T-cell (primary cell): ENCODE data around the gene KAZN. TPM values are rescaled to one million over a fixed set of nuclear protein-coding genes. Genes with fewer than 3 reads are reported as not detected.

ENCODE experiments used
- ATAC-seq, 4 experiments: fragments of 200-7000 bp in 3 of 4; fragments of 150-1000 bp in 1 of 4; cut with Tn5 transposase; replicated peaks in 1 of 4; 1 replicate in 3 of 4; 2 replicates in 1 of 4; pipeline ENCODE4 v1.10.0; 2021; ENCODE audit warnings: moderate library complexity in 3 of 4, mild to moderate bottlenecking in 2 of 4, moderate number of reproducible peaks in 1 of 4
- CTCF ChIA-PET, 2 donors: fragments of 300-600 bp; sonication (Branson Sonifier 250); formaldehyde crosslinking; loops; one replicate each; lab custom pipeline; 2022; ENCODE audit warnings: antibody characterized with exemption in 2 of 2; lab: Charles Lee
- POLR2A ChIA-PET, 2 donors: fragments of 300-600 bp; sonication (Branson Sonifier 250); formaldehyde crosslinking; loops; one replicate each; lab custom pipeline; 2022; ENCODE audit warnings: antibody characterized with exemption in 2 of 2; lab: Charles Lee
- DNase-seq, 35 experiments: peaks; one replicate each; pipeline versions ENCODE4 v3.0.0 to v3.0.0-alpha.2; 2013 to 2023
- H3K27ac ChIP-seq: one replicate; pipeline ENCODE4 v1.5.1; 2013; ENCODE audit warnings: low read length
- H3K27me3 ChIP-seq, 2 experiments: replicated peaks in 1 of 2; 1 replicate in 1 of 2; 2 replicates in 1 of 2; pipeline versions ENCODE4 v1.6.1 to v1.7.0; 2013; ENCODE audit warnings: low read length in 1 of 2, mixed read lengths in 1 of 2; ENCODE audit not compliant: control insufficient read depth in 2 of 2, insufficient read depth in 2 of 2; ENCODE audit errors: extremely low read depth in 1 of 2
- H3K36me3 ChIP-seq, 2 donors: 1 replicate in 1 of 2; 2 replicates in 1 of 2; pipeline versions ENCODE4 v1.6.1 to v1.7.0; 2013; ENCODE audit warnings: low read length in 1 of 2; ENCODE audit not compliant: control insufficient read depth in 2 of 2, insufficient read depth in 1 of 2; ENCODE audit errors: extremely low read depth in 1 of 2
- H3K4me1 ChIP-seq, 2 experiments: 1 replicate in 1 of 2; 2 replicates in 1 of 2; pipeline versions ENCODE4 v1.6.1 to v1.7.0; 2013; ENCODE audit warnings: low read length in 2 of 2, mixed read lengths in 1 of 2; ENCODE audit not compliant: insufficient read depth in 2 of 2, control insufficient read depth in 1 of 2; ENCODE audit errors: extremely low read depth in 1 of 2
- H3K4me3 ChIP-seq, 2 donors: 1 replicate in 1 of 2; 2 replicates in 1 of 2; pipeline versions ENCODE4 v1.5.1 to v1.7.0; 2013; ENCODE audit warnings: mild to moderate bottlenecking in 2 of 2, low read length in 1 of 2, moderate library complexity in 1 of 2; ENCODE audit not compliant: control insufficient read depth in 1 of 2; ENCODE audit errors: extremely low read depth in 1 of 2
- H3K9me3 ChIP-seq: 2 replicates; pipeline ENCODE4 v1.7.0; 2013
- H3K27ac Mint-ChIP-seq, 2 donors: one replicate each; pipeline ENCODE4 v1.8.0; 2020 to 2021; ENCODE audit warnings: mild to moderate bottlenecking in 2 of 2, mixed read lengths in 2 of 2
- H3K27me3 Mint-ChIP-seq, 2 donors: one replicate each; pipeline ENCODE4 v1.8.0; 2021 to 2022; ENCODE audit warnings: mixed read lengths in 2 of 2
- H3K36me3 Mint-ChIP-seq: one replicate; pipeline ENCODE4 v1.8.0; 2021; ENCODE audit warnings: mixed read lengths
- H3K4me1 Mint-ChIP-seq, 3 donors: one replicate each; pipeline ENCODE4 v1.8.0; 2020 to 2022; ENCODE audit warnings: mixed read lengths in 3 of 3, mild to moderate bottlenecking in 1 of 3
- H3K4me3 Mint-ChIP-seq, 3 donors: one replicate each; pipeline ENCODE4 v1.8.0; 2020 to 2022; ENCODE audit warnings: mild to moderate bottlenecking in 3 of 3, mixed read lengths in 3 of 3, moderate library complexity in 3 of 3
- H3K9me3 Mint-ChIP-seq, 3 donors: one replicate each; pipeline ENCODE4 v1.8.0; 2020 to 2022; ENCODE audit warnings: mixed read lengths in 3 of 3
- WGBS: methylation state at CpG from one replicate; pipeline ENCODE4 v1.1.5; 2013; ENCODE audit warnings: missing lambda C conversion rate; ENCODE audit not compliant: insufficient coverage; 5-methylcytosine and 5-hydroxymethylcytosine counted together
- total RNA-seq, 35 experiments: library from RNA in 6 of 35; stranded (reverse) in 6 of 35; fragments of 120-200 nt in 1 of 35; gene quantifications; one replicate each; pipeline versions ENCODE4 v1.2.1 to v1.2.4 and lab custom pipeline; 2013 to 2026

Gene KAZN
- total RNA-seq, 5 donors from 2014 or later (not counting 1 experiment from before 2014, with no cell fraction given) = 0.18 to 0.58 (median 0.30) TPM

- H3K36me3 Mint-ChIP-seq = no peaks in the 10 kb centered on the region
- Histone ChIP-seq H3K27me3 (peaks cover 0 to 9% of the 10 kb centered on the region in 2 experiments), H3K4me3 (no peak overlapping the region), H3K27ac (no peak overlapping the region), H3K36me3 (no peaks in the 10 kb centered on the region), H3K4me1 (no peaks in the 10 kb centered on the region), H3K9me3 (no peaks in the 10 kb centered on the region)
- no peak overlapping the region for H3K4me3 Mint-ChIP-seq
- H3K9me3 Mint-ChIP-seq = no peaks in the 10 kb centered on the region
- peaks cover 0 to 3% of the 10 kb centered on the region in 2 donors for H3K27me3 Mint-ChIP-seq
- ChIA-PET CTCF (no interaction called here), POLR2A (no interaction called here)
- DNase-seq (no peak), ATAC-seq (no peak)
- no peaks in the 10 kb centered on the region for H3K4me1 Mint-ChIP-seq
- 86% methylated on average over 4 of the region's 6 CpGs for WGBS
- H3K27ac Mint-ChIP-seq = no peak overlapping the region
Observed at GRCh38 chr1:15071936-15072335, 473.5 kb downstream of the KAZN start.

GRCh38 chr1:15073799-15074308, 475.4 kb downstream of the KAZN start:
- peaks cover 0 to 5% of the 10 kb centered on the region in 2 donors for H3K27me3 Mint-ChIP-seq
- no peaks in the 10 kb centered on the region for H3K9me3 ChIP-seq
- no peak for ATAC-seq
- no peak overlapping the region for H3K4me3 Mint-ChIP-seq
- no peaks in the 10 kb centered on the region for H3K36me3 Mint-ChIP-seq
- H3K9me3 Mint-ChIP-seq = no peaks in the 10 kb centered on the region
- ChIA-PET POLR2A (no interaction called here), CTCF (no interaction called here)
- WGBS = 73% methylated on average over 6 of the region's 9 CpGs
- DNase-seq = no peak
- H3K27me3 ChIP-seq = peaks cover 0 to 10% of the 10 kb centered on the region in 2 experiments
- H3K4me1 Mint-ChIP-seq = no peaks in the 10 kb centered on the region
- H3K4me3 ChIP-seq = no peak overlapping the region
- H3K27ac ChIP-seq = no peak overlapping the region
- no peaks in the 10 kb centered on the region for H3K4me1 ChIP-seq
- no peaks in the 10 kb centered on the region for H3K36me3 ChIP-seq
- no peak overlapping the region for H3K27ac Mint-ChIP-seq

GRCh38 chr1:15075175-15075574, 476.7 kb downstream of the KAZN start:
- Mint-ChIP-seq H3K36me3 (no peaks in the 10 kb centered on the region), H3K4me3 (no peak overlapping the region), H3K27me3 (peaks cover 0 to 5% of the 10 kb centered on the region in 2 donors), H3K9me3 (no peaks in the 10 kb centered on the region), H3K4me1 (no peaks in the 10 kb centered on the region), H3K27ac (no peak overlapping the region)
- peaks cover 0 to 10% of the 10 kb centered on the region in 2 experiments for H3K27me3 ChIP-seq
- no peaks in the 10 kb centered on the region for H3K36me3 ChIP-seq
- no peak overlapping the region for H3K27ac ChIP-seq
- POLR2A ChIA-PET = no interaction called here
- H3K9me3 ChIP-seq = no peaks in the 10 kb centered on the region
- DNase-seq (no peak), ATAC-seq (no peak)
- WGBS = 95% methylated on average over 4 of the region's 6 CpGs
- H3K4me1 ChIP-seq = no peaks in the 10 kb centered on the region
- CTCF ChIA-PET = no interaction called here
- no peak overlapping the region for H3K4me3 ChIP-seq

GRCh38 chr1:15075817-15076216, 477.3 kb downstream of the KAZN start:
- no peak for ATAC-seq
- CTCF ChIA-PET = no interaction called here

GRCh38 chr1:15076807-15077206, 478.3 kb downstream of the KAZN start:
- H3K27me3 ChIP-seq = peaks cover 0 to 13% of the 10 kb centered on the region in 2 experiments
- no peak overlapping the region for H3K4me3 ChIP-seq
- ATAC-seq (no peak), DNase-seq (no peak)
- ChIA-PET CTCF (no interaction called here), POLR2A (no interaction called here)
- H3K9me3 ChIP-seq = no peaks in the 10 kb centered on the region
- 91% methylated on average over 7 of the region's 9 CpGs for WGBS
- no peaks in the 10 kb centered on the region for H3K36me3 Mint-ChIP-seq
- H3K4me1 ChIP-seq = no peaks in the 10 kb centered on the region
- no peaks in the 10 kb centered on the region for H3K9me3 Mint-ChIP-seq
- no peak overlapping the region for H3K4me3 Mint-ChIP-seq
- H3K27ac Mint-ChIP-seq = no peak overlapping the region
- no peaks in the 10 kb centered on the region for H3K4me1 Mint-ChIP-seq
- no peaks in the 10 kb centered on the region for H3K36me3 ChIP-seq
- H3K27ac ChIP-seq = no peak overlapping the region
- peaks cover 0 to 5% of the 10 kb centered on the region in 2 donors for H3K27me3 Mint-ChIP-seq

More at GRCh38 chr1:15075817-15076216, 477.3 kb downstream of the KAZN start:
- DNase-seq = no peak
- H3K27me3 ChIP-seq = peaks cover 0 to 10% of the 10 kb centered on the region in 2 experiments
- H3K4me1 ChIP-seq = no peaks in the 10 kb centered on the region
- 19% methylated on average over 2 of the region's 2 CpGs for WGBS
- POLR2A ChIA-PET = no interaction called here
- no peaks in the 10 kb centered on the region for H3K9me3 Mint-ChIP-seq
- H3K27ac ChIP-seq = no peak overlapping the region
- H3K36me3 Mint-ChIP-seq = no peaks in the 10 kb centered on the region
- H3K9me3 ChIP-seq = no peaks in the 10 kb centered on the region
- no peaks in the 10 kb centered on the region for H3K4me1 Mint-ChIP-seq
- H3K36me3 ChIP-seq = no peaks in the 10 kb centered on the region
- H3K4me3 ChIP-seq = no peak overlapping the region
- peaks cover 0 to 5% of the 10 kb centered on the region in 2 donors for H3K27me3 Mint-ChIP-seq
- no peak overlapping the region for H3K4me3 Mint-ChIP-seq
- no peak overlapping the region for H3K27ac Mint-ChIP-seq

GRCh38 chr1:15077384-15077783, 478.9 kb downstream of the KAZN start:
- WGBS = 82% methylated on average over 8 of the region's 10 CpGs
- H3K27ac ChIP-seq = no peak overlapping the region
- CTCF ChIA-PET = no interaction called here
- POLR2A ChIA-PET = no interaction called here
- no peaks in the 10 kb centered on the region for H3K36me3 ChIP-seq
- Mint-ChIP-seq H3K27ac (no peak overlapping the region), H3K36me3 (no peaks in the 10 kb centered on the region), H3K27me3 (peaks cover 0 to 5% of the 10 kb centered on the region in 2 donors), H3K4me1 (no peaks in the 10 kb centered on the region), H3K9me3 (no peaks in the 10 kb centered on the region), H3K4me3 (no peak overlapping the region)
- H3K4me1 ChIP-seq = no peaks in the 10 kb centered on the region
- no peak for ATAC-seq
- no peak for DNase-seq
- no peaks in the 10 kb centered on the region for H3K9me3 ChIP-seq
- no peak overlapping the region for H3K4me3 ChIP-seq
- H3K27me3 ChIP-seq = peaks cover 0 to 13% of the 10 kb centered on the region in 2 experiments
